Liver (tissue), 4 donors: Measurements from ENCODE around the gene PTGIR. TPM values are rescaled to one million over a fixed set of nuclear protein-coding genes. Genes with fewer than 3 reads are reported as not detected.

ENCODE experiments used
- polyA plus RNA-seq, 2 donors: library from polyadenylated mRNA; stranded (reverse) in 1 of 2; unstranded in 1 of 2; fragments of 200-250 nt in 1 of 2; fragments of >200 nt in 1 of 2; fragmentation: Nextera tagmentation in 1 of 2; extraction: Ambion mirVana in 1 of 2; gene quantifications; one replicate each; pipeline versions ENCODE4 v1.2.1 to v1.2.3, GENCODE V29; 2013 to 2015
- total RNA-seq, 2 donors: library from RNA; depleted of rRNA; stranded (reverse); fragments of >200 nt; gene quantifications; one replicate each; pipeline ENCODE4 v1.2.3, GENCODE V29; 2014
- donor health status: healthy.
- donor health status: healthy.
- donor health status: healthy.

The PTGIR gene
- total and polyA plus RNA-seq, 4 donors, result 1.4 to 5.9 (median 2.9) TPM

Other genes with a start within 250 kb of the PTGIR start
- gene CCDC8, start 211.5 kb downstream of the PTGIR start, total RNA-seq, result 1 to 10 TPM in 1 of 2 donors, under 1 TPM in 1; 0.75 to 5.9 TPM
- under 1 TPM; 0.18 to 0.48 TPM for gene CCDC8, start 211.5 kb downstream of the PTGIR start, polyA plus RNA-seq
- gene PNMA8C, start 196.2 kb downstream of the PTGIR start, total RNA-seq, result under 1 TPM in 1 of 2 donors, not detected in 1; under 0.01 TPM
- gene PNMA8C, start 196.2 kb downstream of the PTGIR start, polyA plus RNA-seq, result not detected
- gene PNMA8A, start 153.5 kb downstream of the PTGIR start, total RNA-seq, result under 1 TPM; 0.17 to 0.93 TPM
- under 1 TPM in 1 of 2 donors, not detected in 1; 0.22 TPM for gene PNMA8A, start 153.5 kb downstream of the PTGIR start, polyA plus RNA-seq
- gene PNMA8B, start 129.2 kb downstream of the PTGIR start, total RNA-seq, result under 1 TPM; 0.51 to 0.59 TPM
- gene PNMA8B, start 129.2 kb downstream of the PTGIR start, polyA plus RNA-seq, result under 1 TPM; 0.15 to 0.27 TPM
- 100 to 1,000 TPM in 1 of 2 donors, 10 to 100 TPM in 1; 73.3 to 112 TPM for gene CALM3, start 23.8 kb downstream of the PTGIR start, total RNA-seq
- gene CALM3, start 23.8 kb downstream of the PTGIR start, polyA plus RNA-seq, result 10 to 100 TPM; 51.4 to 90.0 TPM
- not detected for gene GNG8, start 11.1 kb upstream of the PTGIR start, total RNA-seq
- gene GNG8, start 11.1 kb upstream of the PTGIR start, polyA plus RNA-seq, result not detected
- gene DACT3, start 36.1 kb upstream of the PTGIR start, total RNA-seq, result 1 to 10 TPM; 1.0 to 1.1 TPM
- gene DACT3, start 36.1 kb upstream of the PTGIR start, polyA plus RNA-seq, result 1 to 10 TPM in 1 of 2 donors, under 1 TPM in 1; 0.32 to 1.4 TPM
- 10 to 100 TPM in 1 of 2 donors, 1 to 10 TPM in 1; 8.5 to 14.4 TPM for gene PRKD2, start 92.0 kb upstream of the PTGIR start, total RNA-seq
- 10 to 100 TPM in 1 of 2 donors, 1 to 10 TPM in 1; 7.3 to 10.0 TPM for gene PRKD2, start 92.0 kb upstream of the PTGIR start, polyA plus RNA-seq
- gene FKRP, start 121.0 kb upstream of the PTGIR start, total RNA-seq, result 10 to 100 TPM in 1 of 2 donors, 1 to 10 TPM in 1; 7.5 to 11.1 TPM
- gene FKRP, start 121.0 kb upstream of the PTGIR start, polyA plus RNA-seq, result 1 to 10 TPM; 2.5 to 8.8 TPM
- gene STRN4, start 121.4 kb upstream of the PTGIR start, total RNA-seq, result 10 to 100 TPM; 29.4 to 29.9 TPM
- gene STRN4, start 121.4 kb upstream of the PTGIR start, polyA plus RNA-seq, result 10 to 100 TPM in 1 of 2 donors, 1 to 10 TPM in 1; 9.5 to 20.2 TPM
- 10 to 100 TPM in 1 of 2 donors, 1 to 10 TPM in 1; 6.2 to 90.8 TPM for gene SLC1A5, start 163.5 kb upstream of the PTGIR start, total RNA-seq
- 1 to 10 TPM; 1.5 to 6.0 TPM for gene SLC1A5, start 163.5 kb upstream of the PTGIR start, polyA plus RNA-seq
- 10 to 100 TPM; 28.3 to 71.2 TPM for gene AP2S1, start 225.8 kb upstream of the PTGIR start, total RNA-seq
- 100 to 1,000 TPM in 1 of 2 donors, 10 to 100 TPM in 1; 86.9 to 168 TPM for gene AP2S1, start 225.8 kb upstream of the PTGIR start, polyA plus RNA-seq
- 10 to 100 TPM; 26.3 to 49.2 TPM for gene ARHGAP35, start 235.9 kb upstream of the PTGIR start, total RNA-seq
- 10 to 100 TPM; 15.5 to 17.2 TPM for gene ARHGAP35, start 235.9 kb upstream of the PTGIR start, polyA plus RNA-seq